HG02943 (cell line): Measurements from ENCODE around the gene ITIH5.
A peak's percentile ranks its signal among the peaks of the same experiment; 100 is the strongest.
"Not testable (repeated sequence)": the region's sequence is repeated elsewhere in the genome, so short reads cannot be mapped to it uniquely, and the experiment has no call there.

Experiments
- ATAC-seq: cut with Tn5 transposase; IDR thresholded peaks from one replicate; pipeline ENCODE4 v1.9.1; 2021; ENCODE audit warnings: mild to moderate bottlenecking, low read depth, moderate library complexity; ENCODE audit not compliant: unreplicated experiment

Gene ITIH5

DNA sequence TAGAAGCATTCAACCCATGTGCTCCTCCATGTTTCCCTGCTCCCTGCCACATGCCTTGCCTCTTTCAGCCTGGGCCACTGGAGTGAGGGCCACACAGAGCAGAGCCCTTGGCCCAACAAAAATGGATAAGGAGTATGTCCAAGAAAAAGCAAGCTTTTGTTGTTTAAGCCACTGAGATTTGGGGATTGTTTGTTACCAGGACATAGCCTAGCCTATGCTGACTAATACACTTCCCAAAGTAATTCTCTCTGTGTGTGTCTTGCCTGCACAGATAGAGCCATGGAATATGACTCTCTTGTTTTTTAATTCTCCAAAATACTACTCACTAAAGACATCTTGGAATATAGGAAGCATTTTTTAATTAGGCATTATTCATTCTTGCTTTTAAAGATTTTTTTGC is 22.8 kb upstream of the ITIH5 start:
- ATAC-seq: no peak

- peak; percentile 95 for ATAC-seq
Measured at GRCh38 chr10:7687228-7687907, 20.6 kb upstream of the ITIH5 start.

DNA sequence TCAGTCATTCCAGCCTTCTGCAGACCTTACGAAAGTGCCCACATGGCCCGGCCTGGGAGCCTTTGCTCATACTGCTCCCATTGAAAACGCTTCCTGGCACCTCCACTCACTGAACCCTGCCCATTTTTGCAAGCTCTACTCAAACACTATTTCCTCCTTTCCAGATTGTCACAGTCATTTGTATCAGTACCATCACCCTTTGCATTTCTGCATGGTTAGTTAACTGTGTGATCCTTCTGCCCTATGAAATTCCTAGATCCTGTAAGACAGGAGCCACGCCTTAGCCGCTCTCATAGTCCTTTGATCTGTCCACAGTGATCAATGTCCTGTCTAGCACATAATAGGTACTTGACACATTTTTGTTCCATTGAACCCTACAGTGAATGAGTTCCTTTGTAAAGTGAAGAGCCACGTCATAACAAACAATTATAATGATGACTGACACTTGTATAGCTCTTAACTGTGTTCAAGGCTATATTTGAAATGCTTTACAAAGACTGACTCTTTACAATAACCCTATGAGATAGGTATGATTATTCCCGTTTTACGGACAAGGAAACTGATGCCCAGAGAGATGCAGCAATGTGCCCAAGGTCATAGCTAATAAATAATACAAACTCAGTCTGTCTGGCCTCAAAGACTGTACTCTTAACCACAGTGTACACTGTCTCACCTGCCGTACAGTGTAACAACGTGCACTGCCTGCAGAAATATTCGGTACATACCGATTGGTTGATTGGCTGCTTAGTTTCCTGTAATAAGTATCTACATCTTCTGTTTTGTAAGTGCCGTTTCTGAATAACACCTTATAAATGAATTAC is 19.8 kb upstream of the ITIH5 start:
- no peak for ATAC-seq

GRCh38 chr10:7680078-7680477 is 13.3 kb upstream of the ITIH5 start:
- ATAC-seq: not testable (repeated sequence)

DNA sequence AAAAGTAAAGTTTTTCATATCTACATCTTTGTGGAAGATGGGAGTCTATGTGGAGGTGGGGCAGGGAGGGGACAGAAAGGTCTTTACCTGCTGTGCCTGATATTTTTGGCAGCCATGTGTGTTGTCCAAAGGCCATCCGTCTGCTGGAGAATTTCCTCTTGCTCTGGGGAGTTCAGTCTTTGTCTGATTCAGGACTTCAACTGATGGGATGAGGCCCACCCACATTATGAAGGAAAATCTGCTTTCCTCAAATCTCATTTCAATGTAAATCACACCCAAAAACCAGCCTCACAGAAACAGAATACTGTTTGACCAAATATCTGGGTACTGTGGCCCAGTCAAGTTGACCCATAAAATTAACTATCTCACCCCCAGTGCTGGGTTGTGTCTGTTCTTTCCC is 12.5 kb upstream of the ITIH5 start:
- ATAC-seq: no peak

DNA sequence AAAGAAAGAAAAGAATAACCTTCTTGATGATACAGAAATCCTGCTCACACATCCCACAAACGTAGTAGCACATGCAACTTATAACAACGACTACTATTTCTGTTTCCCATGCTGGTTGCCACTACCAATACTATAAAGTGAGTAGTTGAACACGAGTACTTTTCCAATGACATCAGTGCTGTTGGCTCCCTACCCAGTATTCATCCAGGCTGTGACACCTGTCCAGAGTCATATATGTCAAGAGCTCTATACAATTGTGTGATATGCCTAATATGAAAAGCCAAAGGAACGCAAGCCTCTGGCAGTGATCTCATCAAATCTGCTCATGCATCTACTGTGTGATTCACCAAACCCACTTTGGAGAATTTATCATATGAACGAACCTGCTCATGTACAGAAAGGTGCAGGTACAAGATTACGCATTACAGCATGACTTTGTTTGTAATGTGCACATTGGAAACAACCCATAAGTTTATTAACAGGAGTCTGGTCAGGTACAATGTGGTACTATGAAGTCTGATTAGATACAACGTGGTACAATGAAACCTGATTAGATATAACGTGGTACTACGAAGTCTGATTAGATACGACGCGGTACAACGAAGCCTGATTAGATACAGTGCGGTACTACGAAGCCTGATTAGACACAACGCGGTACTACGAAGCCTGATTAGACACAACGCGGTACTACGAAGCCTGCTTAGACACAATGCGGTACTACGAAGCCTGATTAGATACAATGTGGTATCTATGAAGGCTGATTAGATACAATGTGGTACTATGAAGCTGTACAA is 5.8 kb upstream of the ITIH5 start:
- ATAC-seq: no peak

- ATAC-seq: no peak
Measured at GRCh38 chr10:7670157-7670556, 3.4 kb upstream of the ITIH5 start.

GRCh38 chr10:7667262-7668141 is 736 bp upstream of the ITIH5 start:
- ATAC-seq: no peak

GRCh38 chr10:7665767-7666166 is 999 bp downstream of the ITIH5 start:
- no peak for ATAC-seq

- no peak for ATAC-seq
Measured at GRCh38 chr10:7664707-7665106, 2.1 kb downstream of the ITIH5 start.

DNA sequence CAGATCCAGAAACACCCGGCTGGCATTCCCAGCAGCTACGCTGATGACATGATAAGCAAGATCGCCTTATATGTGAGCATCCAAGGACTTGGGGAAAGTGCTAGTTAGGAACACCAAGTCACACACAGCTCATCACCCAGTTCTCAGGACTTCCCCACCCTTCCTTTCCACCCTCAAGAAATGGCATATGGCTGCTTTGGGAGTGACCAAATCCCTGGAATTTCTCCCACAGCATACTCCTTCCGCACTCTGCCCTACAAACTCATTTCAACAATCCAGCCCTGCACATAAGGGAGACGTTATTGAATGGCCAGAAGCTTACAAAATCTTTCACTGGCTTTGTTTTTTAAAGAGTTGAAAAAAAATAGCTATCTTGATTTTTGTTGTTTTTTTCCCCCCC is 4.2 kb downstream of the ITIH5 start:
- ATAC-seq: no peak

GRCh38 chr10:7659560-7659959 is 7.2 kb downstream of the ITIH5 start:
- no peak for ATAC-seq

GRCh38 chr10:7657552-7657951 is 9.2 kb downstream of the ITIH5 start:
- no peak for ATAC-seq

DNA sequence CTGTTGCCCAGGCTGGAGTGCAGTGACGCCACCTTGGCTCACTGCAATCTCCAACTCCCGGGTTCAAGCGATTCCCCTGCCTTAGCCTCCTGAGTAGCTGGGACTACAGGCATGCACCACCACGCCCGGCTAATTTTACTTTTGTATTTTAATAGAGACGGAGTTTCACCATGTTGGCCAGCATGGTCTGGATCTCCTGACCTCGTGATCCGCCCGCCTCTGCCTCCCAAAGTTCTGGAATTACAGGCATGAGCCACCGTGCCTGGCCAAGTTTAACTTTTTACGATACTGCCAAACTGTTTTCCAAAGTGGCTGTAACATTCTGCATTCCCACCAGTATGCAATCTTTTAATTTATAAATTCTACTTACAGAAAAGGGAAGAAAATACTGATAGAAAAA is 9.7 kb downstream of the ITIH5 start:
- not testable (repeated sequence) for ATAC-seq

GRCh38 chr10:7651853-7652470 is 14.8 kb downstream of the ITIH5 start:
- no peak for ATAC-seq

- ATAC-seq: no peak
Measured at GRCh38 chr10:7649673-7650300, 17.0 kb downstream of the ITIH5 start.

- ATAC-seq: no peak
Measured at GRCh38 chr10:7647062-7647664, 19.6 kb downstream of the ITIH5 start.

- ATAC-seq: no peak
Measured at GRCh38 chr10:7642491-7643011, 24.2 kb downstream of the ITIH5 start.
